HEK293T (cell line): ENCODE measurements around the gene GFI1B.

Experiments used
- CTCF ChIA-PET: fragments of 350-600 bp; formaldehyde crosslinking; extraction: SDS; loops from one replicate; lab custom pipeline; 2021; ENCODE audit warnings: antibody characterized with exemption, inconsistent platforms; lab: Yijun Ruan, JAX
- POLR2A ChIA-PET: fragments of 350-600 bp; formaldehyde crosslinking; extraction: SDS; loops from one replicate; lab custom pipeline; 2020; ENCODE audit warnings: antibody characterized with exemption, inconsistent platforms; lab: Yijun Ruan, JAX
- DNase-seq: peaks from one replicate; pipeline ENCODE4 v3.0.0; 2012; ENCODE audit warnings: mixed read lengths; ENCODE audit errors: extremely low spot score
- ARNT ChIP-seq: fragments of 450-650 bp; IDR thresholded peaks from 2 replicates; pipeline ENCODE4 v1.6.1; 2017; ENCODE audit warnings: mild to moderate bottlenecking
- BHLHE40 ChIP-seq: fragments of 450-650 bp; IDR thresholded peaks from 2 replicates; pipeline ENCODE4 v1.6.1; 2016; ENCODE audit warnings: mild to moderate bottlenecking, moderate library complexity, borderline replicate concordance
- CTBP1 ChIP-seq: fragments of 450-650 bp; IDR thresholded peaks from 2 replicates; pipeline ENCODE4 v1.6.1; 2016; ENCODE audit warnings: borderline replicate concordance
- ELF4 ChIP-seq: fragments of 450-650 bp; IDR thresholded peaks from 2 replicates; pipeline ENCODE4 v1.6.1; 2017; ENCODE audit warnings: antibody characterized with exemption
- FOXA1 ChIP-seq: fragments of 450-650 bp; IDR thresholded peaks from 2 replicates; pipeline ENCODE4 v1.6.1; 2016; ENCODE audit warnings: mild to moderate bottlenecking
- FOXK2 ChIP-seq: fragments of 450-650 bp; IDR thresholded peaks from 2 replicates; pipeline ENCODE4 v1.6.1; 2016; ENCODE audit warnings: mild to moderate bottlenecking
- FOXM1 ChIP-seq: fragments of 450-650 bp; IDR thresholded peaks from 2 replicates; pipeline ENCODE4 v1.6.1; 2017; ENCODE audit warnings: mild to moderate bottlenecking, borderline replicate concordance
- HDGF ChIP-seq: fragments of 450-650 bp; IDR thresholded peaks from 2 replicates; pipeline ENCODE4 v1.6.1; 2017; ENCODE audit warnings: antibody characterized with exemption, borderline replicate concordance
- L3MBTL2 ChIP-seq: fragments of 450-650 bp; conservative IDR thresholded peaks from 2 replicates; pipeline ENCODE4 v1.6.1; 2016; ENCODE audit warnings: mild to moderate bottlenecking
- LEF1 ChIP-seq: fragments of 450-650 bp; IDR thresholded peaks from 2 replicates; pipeline ENCODE4 v1.6.1; 2017; ENCODE audit warnings: mild to moderate bottlenecking, borderline replicate concordance
- NFRKB ChIP-seq: fragments of 450-650 bp; IDR thresholded peaks from 2 replicates; pipeline ENCODE4 v1.6.1; 2016; ENCODE audit warnings: mild to moderate bottlenecking, moderate library complexity
- SP1 ChIP-seq: fragments of 450-650 bp; IDR thresholded peaks from 2 replicates; pipeline ENCODE4 v1.6.1; 2017
- SUZ12 ChIP-seq: fragments of 450-650 bp; IDR thresholded peaks from 2 replicates; pipeline ENCODE4 v1.6.1; 2016; ENCODE audit warnings: mild to moderate bottlenecking
- TARDBP ChIP-seq: fragments of 450-650 bp; IDR thresholded peaks from 2 replicates; pipeline ENCODE4 v1.6.1; 2016
- ZNF384 ChIP-seq: fragments of 450-650 bp; IDR thresholded peaks from 2 replicates; pipeline ENCODE4 v1.6.1; 2016
- TF ChIP-seq, protein P1 (sequence below): fragments of 450-650 bp; IDR thresholded peaks from 2 replicates; pipeline ENCODE4 v1.6.1; 2016

The GFI1B gene

DNA sequence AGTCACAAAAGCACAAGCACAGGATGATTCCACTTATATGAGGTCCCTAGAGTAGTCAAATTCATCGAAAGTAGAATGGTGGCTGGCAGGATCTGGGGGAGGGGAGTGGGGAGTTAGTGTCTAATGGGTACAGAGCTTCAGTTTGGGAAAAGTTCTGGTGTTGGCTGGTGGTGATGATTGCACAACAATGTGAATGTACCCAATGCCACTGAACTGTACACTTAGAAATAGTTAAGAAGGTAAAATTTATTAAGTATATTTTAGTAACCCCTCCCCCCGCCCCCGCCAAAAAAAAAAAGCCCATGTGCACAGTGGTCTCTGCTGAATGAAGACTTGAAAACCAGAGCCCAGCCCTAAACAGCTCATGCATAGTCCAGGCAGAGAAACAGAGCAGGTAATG, 27.5 kb downstream of the GFI1B start:
- CTCF ChIA-PET, result interaction anchor here (4.5 kb wide), 1 partner anchor 17 kb away, joined by 18 read pairs; no protein-coding TSS in a partner anchor
- POLR2A ChIA-PET, result no interaction called here
- DNase-seq, result no peak
- TF ChIP-seq LEF1, result no peak
- no peak for TF ChIP-seq FOXK2
- TF ChIP-seq HDGF, result no peak
- no peak for TF ChIP-seq BHLHE40
- TF ChIP-seq SUZ12, result no peak
- TF ChIP-seq FOXA1, result no peak
- no peak for TF ChIP-seq ELF4
- TF ChIP-seq CTBP1, result no peak
- TF ChIP-seq FOXM1, result no peak
- no peak for TF ChIP-seq ARNT
- TF ChIP-seq NFRKB, result no peak
- no peak for TF ChIP-seq ZNF384
- TF ChIP-seq L3MBTL2, result no peak
- no peak for TF ChIP-seq SP1
- TF ChIP-seq TARDBP, result no peak
- TF ChIP-seq, protein P1, sequence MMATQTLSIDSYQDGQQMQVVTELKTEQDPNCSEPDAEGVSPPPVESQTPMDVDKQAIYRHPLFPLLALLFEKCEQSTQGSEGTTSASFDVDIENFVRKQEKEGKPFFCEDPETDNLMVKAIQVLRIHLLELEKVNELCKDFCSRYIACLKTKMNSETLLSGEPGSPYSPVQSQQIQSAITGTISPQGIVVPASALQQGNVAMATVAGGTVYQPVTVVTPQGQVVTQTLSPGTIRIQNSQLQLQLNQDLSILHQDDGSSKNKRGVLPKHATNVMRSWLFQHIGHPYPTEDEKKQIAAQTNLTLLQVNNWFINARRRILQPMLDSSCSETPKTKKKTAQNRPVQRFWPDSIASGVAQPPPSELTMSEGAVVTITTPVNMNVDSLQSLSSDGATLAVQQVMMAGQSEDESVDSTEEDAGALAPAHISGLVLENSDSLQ, result no peak

DNA sequence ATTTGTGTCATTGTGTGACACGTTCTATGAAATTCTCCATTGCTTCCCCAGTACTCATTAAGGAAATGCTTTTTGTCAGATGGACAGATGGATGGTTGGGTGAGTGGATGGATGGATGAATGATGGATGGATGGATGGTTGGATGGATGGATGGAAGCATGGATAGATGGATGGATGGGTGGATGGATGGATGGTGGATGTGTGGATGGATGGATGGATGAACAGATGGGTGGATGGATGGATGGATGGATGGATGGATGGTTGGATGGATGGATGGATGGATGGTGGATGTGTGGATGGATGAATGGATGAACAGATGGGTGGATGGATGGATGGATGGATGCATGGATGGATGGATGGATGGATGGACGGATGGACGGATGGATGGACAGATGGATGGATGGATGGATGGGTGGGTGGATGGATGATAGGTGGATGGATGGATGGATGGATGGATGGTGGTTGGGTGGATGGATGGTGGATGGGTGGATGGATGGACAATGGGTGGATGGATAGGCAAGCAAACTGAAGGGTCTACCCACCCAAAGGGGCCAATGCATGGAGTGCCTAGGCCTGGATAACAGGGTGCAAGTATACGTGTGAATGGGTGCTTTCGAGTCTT, 28.3 kb downstream of the GFI1B start:
- CTCF ChIA-PET, result interaction anchor here (4.5 kb wide), 1 partner anchor 16 kb away, joined by 18 read pairs; no protein-coding TSS in a partner anchor
- POLR2A ChIA-PET, result no interaction called here
- no peak for DNase-seq
- no peak for TF ChIP-seq CTBP1
- TF ChIP-seq NFRKB, result no peak
- TF ChIP-seq FOXA1, result no peak
- no peak for TF ChIP-seq FOXK2
- TF ChIP-seq ARNT, result no peak

DNA sequence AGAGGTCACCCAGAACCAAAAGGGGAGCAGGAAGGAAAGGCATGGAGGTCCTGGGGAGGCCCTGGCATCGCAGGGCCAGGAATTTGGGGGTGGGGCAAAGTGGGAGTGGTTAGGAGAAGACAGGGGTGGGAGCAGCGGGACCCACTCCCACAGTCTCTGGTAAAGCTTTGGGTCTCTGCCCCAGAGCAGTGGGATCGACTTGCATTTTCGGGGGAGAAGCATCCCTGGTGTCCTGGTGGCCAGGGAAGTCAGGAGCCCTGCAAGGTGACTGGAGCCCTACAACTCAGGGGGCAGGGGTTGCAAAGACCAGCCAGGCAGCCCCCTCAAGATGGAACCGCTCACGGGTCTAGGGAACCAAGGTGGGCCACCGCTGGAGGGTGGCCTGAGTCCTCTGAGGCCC, 29.9 kb downstream of the GFI1B start:
- TF ChIP-seq SUZ12 (no peak), HDGF (no peak), SP1 (no peak), ELF4 (no peak), CTBP1 (no peak), FOXM1 (no peak), ZNF384 (no peak), BHLHE40 (no peak), L3MBTL2 (no peak), ARNT (no peak), FOXA1 (no peak), LEF1 (no peak), TARDBP (no peak), NFRKB (no peak), FOXK2 (no peak)
- TF ChIP-seq, protein P1, result no peak
- POLR2A ChIA-PET, result no interaction called here
- DNase-seq, result no peak
- CTCF ChIA-PET, result no interaction called here

DNA sequence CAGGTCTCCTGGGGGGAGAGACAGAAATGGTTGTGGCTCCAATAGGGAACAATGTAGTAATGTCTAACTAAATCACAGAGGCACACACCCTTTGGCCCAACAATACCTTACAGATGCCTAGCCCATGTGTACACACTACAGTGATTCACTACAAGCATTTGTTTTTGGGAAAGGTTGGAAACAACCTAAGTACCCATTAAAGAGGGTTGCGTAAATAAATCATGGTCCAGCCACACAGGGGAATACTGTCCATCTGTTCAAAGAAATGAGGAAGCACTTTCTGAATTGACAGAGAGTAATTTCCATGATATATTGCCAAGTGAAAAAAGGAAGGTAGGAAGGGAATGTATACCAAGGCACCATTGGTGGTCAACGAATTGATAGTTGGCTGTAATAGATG, 30.3 kb downstream of the GFI1B start:
- no peak for DNase-seq
- no peak for TF ChIP-seq FOXM1
- no peak for TF ChIP-seq ZNF384
- TF ChIP-seq LEF1, result no peak
- TF ChIP-seq SUZ12, result no peak
- no peak for TF ChIP-seq CTBP1
- no peak for TF ChIP-seq ELF4
- TF ChIP-seq FOXK2, result no peak
- TF ChIP-seq NFRKB, result no peak
- no peak for TF ChIP-seq ARNT
- TF ChIP-seq SP1, result no peak
- TF ChIP-seq BHLHE40, result no peak
- no peak for TF ChIP-seq HDGF
- ChIA-PET CTCF (no interaction called here), POLR2A (no interaction called here)

DNA sequence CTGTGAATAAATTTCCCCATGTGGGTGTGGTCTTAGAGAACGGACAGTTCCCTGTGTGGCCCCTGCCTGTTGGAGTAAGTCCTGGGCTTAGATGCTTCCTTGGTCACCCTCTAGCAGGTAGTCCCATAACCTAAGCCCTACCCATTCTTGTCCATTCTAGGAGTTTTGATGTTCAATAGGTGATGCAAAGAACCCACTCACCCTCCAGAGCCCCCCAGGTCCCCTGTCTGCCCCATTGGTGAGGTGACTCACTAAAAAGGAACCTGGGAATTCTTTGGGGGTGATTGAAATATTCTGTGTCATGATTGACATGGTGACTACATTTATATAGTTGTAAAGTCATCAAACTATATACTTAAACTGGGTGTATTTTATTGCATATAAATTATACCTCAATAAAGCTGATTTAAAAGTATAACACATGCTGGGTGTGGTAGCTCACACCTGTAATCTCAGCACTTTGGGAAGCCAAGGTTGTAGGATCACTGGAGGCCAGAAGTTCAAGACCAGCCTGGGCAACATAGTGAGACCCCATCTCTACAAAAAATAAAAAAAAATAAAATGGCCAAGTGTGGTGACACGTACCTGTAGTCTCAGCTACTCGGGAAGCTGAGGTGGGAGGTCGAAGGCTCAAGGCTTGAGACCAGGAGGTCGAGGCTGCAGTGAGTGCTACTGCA, 31.6 kb downstream of the GFI1B start:
- TF ChIP-seq SUZ12 (no peak), FOXA1 (no peak), CTBP1 (no peak), SP1 (no peak)
- ChIA-PET POLR2A (no interaction called here), CTCF (interaction anchor here (1.5 kb wide), 1 partner anchor 12 kb away, joined by 8 read pairs; no protein-coding TSS in a partner anchor)
- no peak for DNase-seq

DNA sequence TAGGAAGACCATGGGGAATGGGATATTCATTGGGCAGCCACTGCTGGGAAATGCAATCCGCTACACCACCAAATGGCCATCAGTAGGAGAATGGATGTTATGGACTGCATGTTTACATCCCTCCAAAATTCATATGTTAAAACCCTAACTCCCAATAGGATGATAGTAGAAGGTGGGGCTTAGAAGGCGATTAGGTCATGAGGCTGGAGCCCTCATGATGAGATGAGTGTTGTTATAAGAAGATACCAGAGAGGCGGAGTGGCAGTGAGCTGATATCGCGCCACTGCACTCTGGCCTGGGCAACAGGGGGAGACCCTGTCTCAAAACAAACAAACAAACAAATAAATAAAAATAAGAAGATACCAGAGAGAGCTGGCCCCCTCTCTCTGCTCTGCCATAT, 36.2 kb downstream of the GFI1B start:
- ChIA-PET CTCF (no interaction called here), POLR2A (no interaction called here)
- DNase-seq, result no peak
- TF ChIP-seq HDGF (no peak), CTBP1 (no peak)
- TF ChIP-seq, protein P1, result no peak
